Lower leg skin (tissue), 3 donors: ENCODE measurements around the gene TTC21A.

ENCODE experiments used
- POLR2A ChIP-seq, 2 donors: fragments of 450-650 bp; IDR thresholded peaks; one replicate each; pipeline ENCODE4 v1.6.1; 2016 to 2017; ENCODE audit warnings: antibody characterized with exemption in 2 of 2, mild to moderate bottlenecking in 1 of 2, moderate library complexity in 1 of 2
- TF ChIP-seq, protein P1 (sequence below), 3 donors: fragments of 450-650 bp; IDR thresholded peaks; one replicate each; pipeline ENCODE4 v1.5.1; 2016; ENCODE audit warnings: antibody characterized with exemption in 3 of 3, mild to moderate bottlenecking in 3 of 3, moderate library complexity in 2 of 3

DNA sequence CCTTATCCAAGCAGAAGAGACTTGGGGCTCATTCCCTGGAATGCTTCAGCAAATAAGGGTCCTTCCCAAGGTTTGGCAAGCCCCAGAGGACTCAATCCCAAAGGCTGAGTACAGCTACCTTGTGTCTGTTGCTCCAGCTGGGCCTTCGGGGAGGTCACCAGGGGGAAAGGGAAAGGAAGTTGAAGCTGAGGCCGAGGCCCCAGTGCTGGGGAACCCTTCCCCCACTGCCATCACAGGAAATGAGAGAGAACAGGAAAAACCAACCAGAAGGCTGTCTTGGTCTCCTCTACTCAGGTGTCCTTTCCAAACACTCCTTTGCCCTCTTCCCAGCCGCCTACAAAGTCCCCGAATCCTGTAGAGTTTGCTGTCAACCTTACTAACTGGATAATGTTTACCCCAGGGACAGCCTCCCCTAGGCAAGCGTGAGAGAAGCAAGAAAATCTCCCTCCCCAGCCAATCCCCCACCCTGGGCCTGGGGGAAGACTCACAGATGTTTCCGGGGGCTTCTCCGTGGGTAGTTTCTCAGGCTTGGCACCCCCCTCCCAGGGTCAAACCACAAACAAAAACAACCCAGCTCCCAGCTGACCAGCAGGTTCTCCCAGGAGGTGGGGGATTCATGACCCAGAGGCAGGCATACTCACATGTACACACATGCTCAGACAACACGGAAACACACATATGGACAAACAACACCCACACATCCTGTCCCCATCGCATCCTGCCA, 40.4 kb downstream of the TTC21A start:
- TF ChIP-seq, protein P1, sequence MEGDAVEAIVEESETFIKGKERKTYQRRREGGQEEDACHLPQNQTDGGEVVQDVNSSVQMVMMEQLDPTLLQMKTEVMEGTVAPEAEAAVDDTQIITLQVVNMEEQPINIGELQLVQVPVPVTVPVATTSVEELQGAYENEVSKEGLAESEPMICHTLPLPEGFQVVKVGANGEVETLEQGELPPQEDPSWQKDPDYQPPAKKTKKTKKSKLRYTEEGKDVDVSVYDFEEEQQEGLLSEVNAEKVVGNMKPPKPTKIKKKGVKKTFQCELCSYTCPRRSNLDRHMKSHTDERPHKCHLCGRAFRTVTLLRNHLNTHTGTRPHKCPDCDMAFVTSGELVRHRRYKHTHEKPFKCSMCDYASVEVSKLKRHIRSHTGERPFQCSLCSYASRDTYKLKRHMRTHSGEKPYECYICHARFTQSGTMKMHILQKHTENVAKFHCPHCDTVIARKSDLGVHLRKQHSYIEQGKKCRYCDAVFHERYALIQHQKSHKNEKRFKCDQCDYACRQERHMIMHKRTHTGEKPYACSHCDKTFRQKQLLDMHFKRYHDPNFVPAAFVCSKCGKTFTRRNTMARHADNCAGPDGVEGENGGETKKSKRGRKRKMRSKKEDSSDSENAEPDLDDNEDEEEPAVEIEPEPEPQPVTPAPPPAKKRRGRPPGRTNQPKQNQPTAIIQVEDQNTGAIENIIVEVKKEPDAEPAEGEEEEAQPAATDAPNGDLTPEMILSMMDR (IDR thresholded peaks at IDR 0.05) = no peak
- TF ChIP-seq POLR2A (IDR thresholded peaks at IDR 0.05) = no peak
